GM13977 (cell line): ENCODE data around the gene PMVK.
"Not testable (repeated sequence)": the region's sequence is repeated elsewhere in the genome, so short reads cannot be mapped to it uniquely, and the experiment has no call there.

ENCODE experiments used
- DNase-seq: peaks from one replicate; pipeline ENCODE4 v3.0.0; 2012; ENCODE audit warnings: low spot score
- CTCF ChIP-seq: IDR thresholded peaks from 2 replicates; pipeline ENCODE4 v1.5.1; 2012; ENCODE audit warnings: mild to moderate bottlenecking, control low read depth; ENCODE audit not compliant: insufficient read depth; ENCODE audit errors: extremely low read depth, missing control alignments
- in situ Hi-C: fragments of 300-500 bp; cut with MboI; formaldehyde crosslinking; loops from one replicate; pipeline ENCODE4 v1.12.0; 2022; ENCODE audit warnings: low sequenced_read_pairs, low pct_unique_long_range_greater_than_20kb, mixed read lengths, inconsistent platforms; ENCODE audit not compliant: unreplicated experiment

PMVK gene

GRCh38 chr1:154913273-154913672 is 23.2 kb downstream of the PMVK start:
- DNase-seq: no peak
- TF ChIP-seq CTCF: no peak
- in situ Hi-C loops: no loop called here

GRCh38 chr1:154912755-154913154 is 23.8 kb downstream of the PMVK start:
- TF ChIP-seq CTCF: no peak
- DNase-seq: no peak
- in situ Hi-C loops: no loop called here

GRCh38 chr1:154911691-154912550 is 24.6 kb downstream of the PMVK start:
- TF ChIP-seq CTCF: no peak
- DNase-seq: no peak
- in situ Hi-C loops: no loop called here

GRCh38 chr1:154910851-154911250 is 25.7 kb downstream of the PMVK start:
- TF ChIP-seq CTCF: no peak
- in situ Hi-C loops: no loop called here
- no peak for DNase-seq

- DNase-seq: no peak
- in situ Hi-C loops: no loop called here
- no peak for TF ChIP-seq CTCF
Observed at GRCh38 chr1:154908937-154909336, 27.6 kb downstream of the PMVK start.

- DNase-seq, in situ Hi-C loops: not testable (repeated sequence)
Observed at GRCh38 chr1:154908129-154908528, 28.4 kb downstream of the PMVK start.

- no peak for DNase-seq
- in situ Hi-C loops: no loop called here
- TF ChIP-seq CTCF: no peak
Observed at GRCh38 chr1:154906621-154907081, 29.9 kb downstream of the PMVK start.
